Endothelial cell of umbilical vein (primary cell): ENCODE measurements around the gene LGALS4. TPM values are rescaled to one million over a fixed set of nuclear protein-coding genes. Genes with fewer than 3 reads are reported as not detected.
"Not testable (repeated sequence)": the region's sequence is repeated elsewhere in the genome, so short reads cannot be mapped to it uniquely, and the experiment has no call there.

Experiments
- BruUV-seq: library from RNA; stranded (reverse); fragments of 400-500 nt; replicated peaks from 2 replicates; lab custom pipeline; 2021; lab: Mats Ljungman, UMichigan
- CTCF ChIA-PET: fragments of 300-600, 350-600 bp; sonication (Branson Sonifier 250); formaldehyde crosslinking; loops from one replicate; lab custom pipeline; 2021; ENCODE audit warnings: antibody characterized with exemption, inconsistent platforms; lab: Charles Lee
- POLR2A ChIA-PET: fragments of 300-600, 350-600 bp; sonication (Branson Sonifier 250); formaldehyde crosslinking; loops from one replicate; lab custom pipeline; 2021; ENCODE audit warnings: antibody characterized with exemption, inconsistent platforms; lab: Charles Lee
- DNase-seq: peaks from one replicate; pipeline ENCODE4 v3.0.0-alpha.2; 2011; ENCODE audit warnings: low read depth, low spot score
- FAIRE-seq: peaks from 2 replicates; lab custom pipeline; 2011; peaks lifted over from hg19 to GRCh38; lab: Jason Lieb, UNC
- H2AFZ ChIP-seq: 2 replicates; pipeline ENCODE4 v1.6.0; 2012; ENCODE audit warnings: low read depth, low read length, control low read depth, inconsistent platforms
- H3K27ac ChIP-seq: 2 replicates; pipeline ENCODE4 v1.5.1; 2011; ENCODE audit warnings: low read depth, mild to moderate bottlenecking, control low read depth, low read length, moderate library complexity; ENCODE audit not compliant: insufficient read depth
- H3K27me3 ChIP-seq, 2 experiments: 2 replicates each; pipeline versions ENCODE4 v1.6.0 to v1.6.1; 2011; ENCODE audit warnings: low read length in 2 of 2, mixed read lengths in 1 of 2; ENCODE audit not compliant: control insufficient read depth in 2 of 2, insufficient read depth in 2 of 2
- H3K36me3 ChIP-seq, 2 experiments: 2 replicates in 1 of 2; 3 replicates in 1 of 2; pipeline ENCODE4 v1.5.1; 2011; ENCODE audit warnings: low read length in 2 of 2, mild to moderate bottlenecking in 1 of 2, moderate library complexity in 1 of 2; ENCODE audit not compliant: control insufficient read depth in 2 of 2, insufficient read depth in 2 of 2; ENCODE audit errors: extremely low read depth in 1 of 2
- H3K4me1 ChIP-seq: 3 replicates; pipeline ENCODE4 v1.5.1; 2011; ENCODE audit warnings: mild to moderate bottlenecking, low read length; ENCODE audit not compliant: control insufficient read depth, insufficient read depth; ENCODE audit errors: extremely low read depth
- H3K4me2 ChIP-seq: 2 replicates; pipeline ENCODE4 v1.6.1; 2011; ENCODE audit warnings: low read length, control low read depth, mixed read lengths; ENCODE audit not compliant: insufficient read depth
- H3K4me3 ChIP-seq, 3 experiments: fragments of 200-600 bp in 1 of 3; sonication (generic), shearing (Covaris generic) in 1 of 3; replicated peaks in 1 of 3; 2 replicates each; pipeline ENCODE4 v1.5.1; 2011 to 2016; ENCODE audit warnings: control low read depth in 3 of 3, low read length in 3 of 3, mild to moderate bottlenecking in 2 of 3, inconsistent platforms in 1 of 3, low read depth in 1 of 3, moderate library complexity in 1 of 3; ENCODE audit not compliant: insufficient read depth in 1 of 3
- H3K79me2 ChIP-seq: 2 replicates; pipeline ENCODE4 v1.6.0; 2012; ENCODE audit warnings: low read length, inconsistent platforms; ENCODE audit not compliant: control insufficient read depth, insufficient read depth
- H3K9ac ChIP-seq: replicated peaks from 2 replicates; pipeline ENCODE3; 2011; ENCODE audit warnings: low read length, control low read depth; ENCODE audit not compliant: insufficient read depth; ENCODE audit errors: extremely low read depth
- H3K9me1 ChIP-seq: replicated peaks from 3 replicates; pipeline ENCODE4 v1.6.0; 2011; ENCODE audit warnings: mild to moderate bottlenecking, low read length; ENCODE audit not compliant: control insufficient read depth, insufficient read depth; ENCODE audit errors: extremely low read depth
- H3K9me3 ChIP-seq: replicated peaks from 2 replicates; pipeline ENCODE4 v1.5.1; 2012; ENCODE audit warnings: low read length, inconsistent platforms; ENCODE audit not compliant: control insufficient read depth, insufficient read depth
- H4K20me1 ChIP-seq: replicated peaks from 2 replicates; pipeline ENCODE3; 2011; ENCODE audit warnings: mild to moderate bottlenecking, low read length; ENCODE audit not compliant: control insufficient read depth, insufficient read depth; ENCODE audit errors: extremely low read depth
- EZH2 ChIP-seq: IDR thresholded peaks from 2 replicates; pipeline ENCODE4 v1.6.1; 2012; ENCODE audit warnings: borderline replicate concordance, low read depth, mild to moderate bottlenecking, moderate library complexity, low read length, inconsistent platforms; ENCODE audit not compliant: severe bottlenecking
- FOS ChIP-seq: IDR thresholded peaks from 2 replicates; pipeline ENCODE4 v1.6.1; 2011; ENCODE audit warnings: mild to moderate bottlenecking, low read length, moderate library complexity, borderline replicate concordance; ENCODE audit not compliant: insufficient read depth
- MYC ChIP-seq: IDR thresholded peaks from one replicate; pipeline ENCODE4 v1.6.1; 2011; ENCODE audit warnings: mild to moderate bottlenecking, low read depth, low read length
- POLR2A ChIP-seq: IDR thresholded peaks from 2 replicates; pipeline ENCODE4 v1.6.1; 2012; ENCODE audit warnings: low read depth, mild to moderate bottlenecking, control low read depth, low read length
- dilution Hi-C: fragments of 300-500 bp; cut with MboI; formaldehyde crosslinking; loops from one replicate; pipeline ENCODE4 v1.15.0; 2019; ENCODE audit warnings: low sequenced_read_pairs; ENCODE audit not compliant: extremely low pct_ligation_motif_present
- intact Hi-C: fragments of 100-400 bp; cut with micrococcal nuclease; formaldehyde crosslinking; loops from one replicate; pipeline ENCODE4 v1.10.0; 2022
- polyA plus RNA-seq, 4 experiments: library from polyadenylated mRNA; depleted of rRNA in 3 of 4; stranded (reverse) in 3 of 4; unstranded in 1 of 4; fragments of >200 nt; gene quantifications; 2 replicates each; pipeline versions ENCODE4 v1.2.1 to v1.2.3, GENCODE V29; 2011 to 2012; ENCODE audit warnings: missing spikeins in 1 of 4
- total RNA-seq: library from RNA; stranded (reverse); gene quantifications from 2 replicates; pipeline ENCODE4 v1.2.3, GENCODE V29; 2021
- TF ChIP-seq, protein P1 (sequence below): IDR thresholded peaks from 2 replicates; pipeline ENCODE4 v1.6.1; 2011; ENCODE audit not compliant: insufficient read depth, insufficient read length

The LGALS4 gene
- total and polyA plus RNA-seq, 2 donors (not counting 3 experiments of a cell fraction or from before 2014, with no cell fraction given) = 0.19 TPM; not detected in 1

GRCh38 chr19:38821230-38821825 is 8.6 kb upstream of the LGALS4 start:
- H3K4me3 ChIP-seq, H3K36me3 ChIP-seq, H3K27ac ChIP-seq, H3K27me3 ChIP-seq, H3K9me3 ChIP-seq, H3K4me1 ChIP-seq, dilution Hi-C loops, POLR2A ChIA-PET, H4K20me1 ChIP-seq, H3K4me2 ChIP-seq, H3K9ac ChIP-seq, intact Hi-C loops, H3K9me1 ChIP-seq, H2AFZ ChIP-seq, H3K79me2 ChIP-seq, BruUV-seq, FAIRE-seq, DNase-seq: not testable (repeated sequence)
- CTCF ChIA-PET = interaction anchor here (1.0 to 2.1 kb wide), 2 partner anchors 11 to 52 kb away, joined by 3 to 7 read pairs; partner anchors contain the start of gene ECH1

- Histone ChIP-seq H3K79me2 (no peaks in the 10 kb centered on the region), H3K27ac (no peak overlapping the region), H3K36me3 (peaks cover 0 to 13% of the 10 kb centered on the region in 2 experiments), H3K4me3 (no peak overlapping the region), H3K9me1 (no peaks in the 10 kb centered on the region), H3K27me3 (no peaks in the 10 kb centered on the region), H4K20me1 (no peaks in the 10 kb centered on the region), H3K4me1 (no peaks in the 10 kb centered on the region), H3K9me3 (no peaks in the 10 kb centered on the region), H2AFZ (no peak overlapping the region), H3K9ac (no peak overlapping the region), H3K4me2 (no peak overlapping the region)
- POLR2A ChIA-PET = no interaction called here
- BruUV-seq = no TSS peak
- TF ChIP-seq, protein P1, sequence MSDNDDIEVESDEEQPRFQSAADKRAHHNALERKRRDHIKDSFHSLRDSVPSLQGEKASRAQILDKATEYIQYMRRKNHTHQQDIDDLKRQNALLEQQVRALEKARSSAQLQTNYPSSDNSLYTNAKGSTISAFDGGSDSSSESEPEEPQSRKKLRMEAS = no peak
- TF ChIP-seq MYC (no peak), FOS (no peak), POLR2A (no peak), EZH2 (no peak)
- DNase-seq (no peak), FAIRE-seq (no peak)
- CTCF ChIA-PET = interaction anchor here (2.1 kb wide), 1 partner anchor 50 kb away, joined by 7 read pairs; no protein-coding TSS in a partner anchor
- intact Hi-C loops = no loop called here
- dilution Hi-C loops = no loop called here
Observed at GRCh38 chr19:38819231-38819920, 6.6 kb upstream of the LGALS4 start.
